Body of pancreas (tissue), 4 donors: ENCODE measurements around the gene PRPH.

Experiments
- POLR2A ChIP-seq, 3 donors: fragments of 450-650 bp; IDR thresholded peaks; one replicate each; pipeline ENCODE4 v1.6.1; 2016; ENCODE audit warnings: antibody characterized with exemption in 3 of 3, mild to moderate bottlenecking in 2 of 3
- TF ChIP-seq, protein P1 (sequence below), 7 experiments: fragments of 450-650 bp in 4 of 7; fragments of 200-600 bp in 3 of 7; sonication (generic) in 3 of 7; IDR thresholded peaks; one replicate each; pipeline ENCODE4 v1.5.1; 2016 to 2019; ENCODE audit warnings: antibody characterized with exemption in 7 of 7

DNA sequence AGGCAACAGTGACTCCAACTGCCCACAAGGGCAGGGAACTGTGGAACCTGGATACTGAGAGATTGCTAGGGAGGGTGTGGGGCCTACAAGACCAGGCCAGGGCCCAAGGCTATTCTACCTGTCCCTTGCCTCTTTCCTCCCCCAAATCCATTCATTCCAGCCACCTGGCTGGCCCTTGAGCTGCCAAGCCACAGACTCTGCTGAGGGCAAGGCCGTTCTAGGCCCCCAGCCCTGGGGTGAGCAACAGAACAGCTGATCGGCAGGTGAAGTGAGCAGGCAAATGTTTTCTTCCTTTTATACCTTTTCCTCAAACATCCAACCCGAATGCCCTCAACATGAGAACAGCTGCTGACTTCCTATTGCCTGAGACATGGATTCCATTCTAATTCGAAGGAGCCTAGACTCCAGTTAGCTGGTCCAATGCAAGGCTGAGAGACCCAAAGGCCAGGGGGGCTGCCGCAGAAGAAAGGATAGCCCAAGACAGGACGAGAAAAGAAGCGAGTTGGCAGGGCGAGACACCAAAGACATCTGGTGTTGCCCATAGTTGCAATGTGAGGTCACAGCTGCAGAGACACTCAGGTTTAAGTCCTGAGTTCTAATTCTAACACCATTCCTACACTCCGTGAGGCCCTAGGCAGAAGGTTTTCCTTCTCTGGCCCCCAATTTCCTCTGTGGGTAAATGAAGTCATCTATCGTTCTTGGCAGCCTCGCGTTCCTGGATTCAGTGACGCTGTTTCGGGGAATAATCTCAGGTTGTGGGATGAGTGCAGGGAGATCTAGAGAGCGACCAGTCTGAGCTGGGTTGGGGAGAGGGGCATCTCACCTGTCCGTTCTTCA is 40.4 kb downstream of the PRPH start:
- TF ChIP-seq, protein P1, sequence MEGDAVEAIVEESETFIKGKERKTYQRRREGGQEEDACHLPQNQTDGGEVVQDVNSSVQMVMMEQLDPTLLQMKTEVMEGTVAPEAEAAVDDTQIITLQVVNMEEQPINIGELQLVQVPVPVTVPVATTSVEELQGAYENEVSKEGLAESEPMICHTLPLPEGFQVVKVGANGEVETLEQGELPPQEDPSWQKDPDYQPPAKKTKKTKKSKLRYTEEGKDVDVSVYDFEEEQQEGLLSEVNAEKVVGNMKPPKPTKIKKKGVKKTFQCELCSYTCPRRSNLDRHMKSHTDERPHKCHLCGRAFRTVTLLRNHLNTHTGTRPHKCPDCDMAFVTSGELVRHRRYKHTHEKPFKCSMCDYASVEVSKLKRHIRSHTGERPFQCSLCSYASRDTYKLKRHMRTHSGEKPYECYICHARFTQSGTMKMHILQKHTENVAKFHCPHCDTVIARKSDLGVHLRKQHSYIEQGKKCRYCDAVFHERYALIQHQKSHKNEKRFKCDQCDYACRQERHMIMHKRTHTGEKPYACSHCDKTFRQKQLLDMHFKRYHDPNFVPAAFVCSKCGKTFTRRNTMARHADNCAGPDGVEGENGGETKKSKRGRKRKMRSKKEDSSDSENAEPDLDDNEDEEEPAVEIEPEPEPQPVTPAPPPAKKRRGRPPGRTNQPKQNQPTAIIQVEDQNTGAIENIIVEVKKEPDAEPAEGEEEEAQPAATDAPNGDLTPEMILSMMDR (IDR thresholded peaks at IDR 0.05) = no peak
- no peak for TF ChIP-seq POLR2A (IDR thresholded peaks at IDR 0.05)
